AG09309 (cell line): Measurements from ENCODE around the gene OTULIN.

Source experiments
- DNase-seq: peaks from one replicate; pipeline ENCODE4 v3.0.0-alpha.2; 2010; ENCODE audit warnings: low read depth
- H3K4me3 ChIP-seq: 2 replicates; pipeline ENCODE4 v1.5.1; 2011; ENCODE audit warnings: mild to moderate bottlenecking, low read depth, low read length, moderate library complexity; ENCODE audit not compliant: control insufficient read depth
- TF ChIP-seq, protein P1 (sequence below): IDR thresholded peaks from 2 replicates; pipeline ENCODE4 v1.5.1; 2011; ENCODE audit warnings: mild to moderate bottlenecking, low read depth, low read length, inconsistent platforms; ENCODE audit not compliant: insufficient read depth, control insufficient read depth; ENCODE audit errors: missing control alignments

OTULIN gene

GRCh38 chr5:14672082-14672481, 7.6 kb downstream of the OTULIN start:
- DNase-seq: no peak
- TF ChIP-seq, protein P1, sequence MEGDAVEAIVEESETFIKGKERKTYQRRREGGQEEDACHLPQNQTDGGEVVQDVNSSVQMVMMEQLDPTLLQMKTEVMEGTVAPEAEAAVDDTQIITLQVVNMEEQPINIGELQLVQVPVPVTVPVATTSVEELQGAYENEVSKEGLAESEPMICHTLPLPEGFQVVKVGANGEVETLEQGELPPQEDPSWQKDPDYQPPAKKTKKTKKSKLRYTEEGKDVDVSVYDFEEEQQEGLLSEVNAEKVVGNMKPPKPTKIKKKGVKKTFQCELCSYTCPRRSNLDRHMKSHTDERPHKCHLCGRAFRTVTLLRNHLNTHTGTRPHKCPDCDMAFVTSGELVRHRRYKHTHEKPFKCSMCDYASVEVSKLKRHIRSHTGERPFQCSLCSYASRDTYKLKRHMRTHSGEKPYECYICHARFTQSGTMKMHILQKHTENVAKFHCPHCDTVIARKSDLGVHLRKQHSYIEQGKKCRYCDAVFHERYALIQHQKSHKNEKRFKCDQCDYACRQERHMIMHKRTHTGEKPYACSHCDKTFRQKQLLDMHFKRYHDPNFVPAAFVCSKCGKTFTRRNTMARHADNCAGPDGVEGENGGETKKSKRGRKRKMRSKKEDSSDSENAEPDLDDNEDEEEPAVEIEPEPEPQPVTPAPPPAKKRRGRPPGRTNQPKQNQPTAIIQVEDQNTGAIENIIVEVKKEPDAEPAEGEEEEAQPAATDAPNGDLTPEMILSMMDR: no peak
- no peak overlapping the region for H3K4me3 ChIP-seq

DNA sequence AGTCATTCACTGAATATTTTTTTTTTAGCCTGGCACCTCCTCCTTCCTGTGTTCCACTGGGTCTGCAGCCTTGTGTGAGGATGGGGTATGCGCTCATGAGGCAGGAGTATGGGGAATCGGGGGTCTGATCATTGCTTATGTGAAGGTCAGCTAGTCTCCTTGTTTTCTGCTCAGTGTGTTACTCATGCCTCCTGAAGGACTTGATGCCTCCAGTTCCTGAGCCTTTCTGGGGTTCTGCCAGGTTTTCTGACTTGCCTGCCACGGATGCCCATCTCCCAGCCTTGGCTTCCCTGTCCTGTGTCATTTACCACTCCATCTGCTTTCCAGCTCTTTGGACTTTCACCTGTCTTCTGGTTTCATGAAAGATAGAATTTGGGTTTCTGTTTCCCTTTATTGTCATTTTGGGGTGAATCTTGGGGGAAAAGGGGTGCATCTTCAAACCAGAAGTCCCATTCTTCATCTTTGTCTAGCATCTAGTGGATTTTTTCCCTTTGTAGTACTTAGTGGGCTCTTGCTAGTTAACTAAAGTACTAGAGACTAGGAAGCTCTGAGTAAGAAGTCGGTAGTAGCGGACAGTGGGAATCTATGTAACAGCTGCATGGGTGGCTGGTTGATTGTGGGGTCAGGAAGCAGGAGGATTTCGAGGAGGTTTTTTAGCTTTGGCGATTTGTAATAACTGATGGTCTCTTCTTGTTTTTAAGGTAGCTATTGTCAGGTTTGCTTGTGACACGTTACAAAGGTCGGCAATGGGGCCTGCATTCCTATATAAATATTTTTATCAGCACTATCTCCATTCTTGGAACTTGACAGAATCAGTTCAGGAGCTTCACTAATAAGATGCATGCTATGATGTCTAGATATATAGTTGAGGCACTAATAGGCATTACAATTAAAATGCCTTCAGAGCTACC, 8.2 kb downstream of the OTULIN start:
- no peak overlapping the region for H3K4me3 ChIP-seq
- DNase-seq: no peak
- TF ChIP-seq, protein P1: no peak

GRCh38 chr5:14673443-14673842, 8.9 kb downstream of the OTULIN start:
- TF ChIP-seq, protein P1: no peak
- DNase-seq: no peak
- H3K4me3 ChIP-seq: no peak overlapping the region

DNA sequence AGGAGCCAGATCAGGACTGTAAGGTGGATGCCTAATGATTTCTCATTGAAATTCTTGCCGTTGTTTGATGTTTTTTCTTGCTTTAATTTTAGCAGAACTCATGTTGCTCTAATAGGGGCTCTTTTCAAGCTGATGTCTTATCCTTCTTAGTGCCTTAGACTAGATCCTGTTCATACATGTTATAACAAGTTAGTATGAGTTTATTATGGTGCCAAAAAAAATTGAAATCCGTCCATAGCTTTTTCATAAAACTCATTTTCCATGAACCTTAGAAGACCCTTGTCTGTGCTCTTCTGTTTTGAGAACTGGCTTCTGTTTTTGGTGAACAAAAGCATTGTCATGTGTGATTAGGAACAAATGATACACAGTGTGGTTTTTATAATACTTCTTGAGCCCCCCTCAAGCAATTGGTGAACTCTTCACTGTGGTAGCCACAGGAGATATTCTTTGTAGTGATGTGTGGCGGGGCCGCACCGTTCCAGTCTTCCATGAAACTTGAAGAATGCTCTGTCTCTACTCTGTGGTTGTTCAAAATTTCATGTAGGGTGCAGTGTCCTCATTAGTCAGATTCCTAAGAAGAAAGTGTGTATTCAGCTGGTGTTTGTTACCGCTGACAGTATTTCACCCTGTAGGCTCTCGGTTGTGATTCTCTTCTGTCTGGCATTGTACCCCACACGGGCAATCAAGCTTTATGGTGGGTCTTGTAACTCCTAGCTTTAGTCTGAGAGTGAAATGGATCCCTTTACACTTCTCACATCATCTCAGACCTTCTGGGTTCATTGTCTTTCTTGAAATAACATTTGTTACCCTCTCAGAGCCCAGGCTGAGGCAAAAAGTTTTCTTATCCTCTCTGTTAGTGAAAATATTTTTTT, 10.7 kb downstream of the OTULIN start:
- no peak overlapping the region for H3K4me3 ChIP-seq
- no peak for DNase-seq
- TF ChIP-seq, protein P1: no peak

DNA sequence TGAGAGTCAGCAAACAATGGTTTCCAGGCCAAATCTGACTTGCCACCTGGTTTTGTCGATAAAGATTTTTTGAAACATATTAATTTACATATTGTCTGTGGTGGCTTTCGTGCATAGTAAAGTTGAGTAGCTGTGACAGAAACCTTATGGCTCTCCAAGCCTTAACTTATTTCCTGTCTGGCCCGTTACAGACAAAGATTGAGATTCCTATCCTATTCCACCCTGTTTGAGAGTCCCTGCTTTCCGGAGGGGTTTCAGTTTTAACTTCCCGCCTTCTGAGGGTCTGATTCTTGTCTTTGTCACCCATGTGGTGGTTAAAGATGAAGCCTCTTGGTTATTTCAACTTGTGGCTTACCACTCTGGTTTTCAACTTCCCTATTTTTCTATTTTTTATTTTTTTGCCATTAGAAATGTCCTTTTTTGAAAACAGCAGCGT, 11.4 kb downstream of the OTULIN start:
- no peak for DNase-seq
- H3K4me3 ChIP-seq: no peak overlapping the region
- TF ChIP-seq, protein P1: no peak

DNA sequence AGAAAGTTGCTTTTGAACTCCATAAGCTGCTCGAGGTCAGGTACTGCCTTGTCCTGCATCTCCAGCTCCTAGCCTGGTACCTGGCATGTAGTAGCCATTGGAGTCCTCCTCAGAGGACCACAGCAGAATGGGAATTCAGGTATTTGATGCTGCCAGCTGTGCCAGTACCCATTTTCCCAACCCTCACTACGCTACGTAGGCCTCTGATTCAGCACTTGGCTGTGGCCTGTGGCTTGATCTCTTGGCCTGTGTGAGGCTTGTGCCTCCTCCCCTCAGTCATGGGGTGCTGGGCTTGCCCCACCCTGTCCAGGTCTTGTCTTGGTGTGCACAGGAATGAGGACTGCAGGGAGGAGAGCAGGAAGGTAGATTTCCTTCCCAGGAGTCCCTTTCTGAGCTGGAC, 11.8 kb downstream of the OTULIN start:
- TF ChIP-seq, protein P1: no peak
- DNase-seq: no peak
- no peak overlapping the region for H3K4me3 ChIP-seq
